Eye (tissue), 1 donor: ENCODE data around the gene ZNF649.

Experiments used
- DNase-seq: peaks from one replicate; pipeline ENCODE4 v3.0.0-alpha.2; 2015

The ZNF649 gene

DNA sequence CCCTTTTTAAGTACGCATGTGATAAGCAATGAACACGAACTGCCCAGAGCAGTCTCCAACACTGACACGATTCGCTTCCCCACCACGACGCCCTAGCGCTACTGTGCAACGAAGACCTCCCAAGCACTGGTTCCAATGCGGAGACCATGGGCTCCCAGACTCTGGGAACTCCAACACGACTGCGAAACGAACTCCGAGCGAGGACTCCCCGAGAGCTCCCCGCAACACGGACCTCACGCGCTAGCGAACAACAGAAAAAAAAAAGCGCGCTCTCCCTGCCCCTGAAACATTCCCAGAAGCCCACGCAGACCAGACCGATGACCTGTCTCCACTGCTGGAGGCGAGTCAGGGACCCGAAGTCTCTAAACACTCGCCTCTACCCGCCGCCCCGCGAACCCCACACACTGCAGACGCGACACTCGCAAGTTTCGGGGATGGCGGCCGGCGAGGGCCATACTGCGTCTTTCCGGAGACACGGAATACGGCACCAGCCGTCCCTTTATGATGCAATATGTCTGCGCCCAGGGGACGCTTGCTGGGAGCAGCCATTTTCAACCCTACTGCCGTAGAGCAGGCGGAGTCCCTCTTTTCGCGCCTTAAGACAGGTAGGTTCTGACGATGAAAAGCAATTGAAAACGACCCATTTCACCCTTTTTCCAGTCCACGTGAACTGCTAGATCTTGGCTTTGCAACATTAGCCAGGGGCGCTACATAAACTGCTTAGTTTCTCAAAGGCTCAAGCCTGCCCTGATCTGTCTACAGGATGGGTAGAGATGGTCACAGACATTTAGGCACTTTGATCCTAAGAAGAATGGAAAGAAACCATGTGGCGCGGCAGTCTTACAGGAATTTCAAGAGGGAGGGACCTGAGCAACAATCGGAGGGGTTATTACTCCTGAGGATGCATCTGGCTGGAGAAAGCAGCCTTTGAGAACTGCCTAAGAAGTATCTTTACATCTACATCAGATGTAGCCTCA is 17.0 kb downstream of the ZNF649 start, which contains the start of gene ZNF577:
ZNF577 (minus strand) TSS at position 430 of the 977 bp plus-strand sequence. CDS start 7,569 bp downstream, outside the sequence.
- DNase-seq: peak; percentile 97

DNA sequence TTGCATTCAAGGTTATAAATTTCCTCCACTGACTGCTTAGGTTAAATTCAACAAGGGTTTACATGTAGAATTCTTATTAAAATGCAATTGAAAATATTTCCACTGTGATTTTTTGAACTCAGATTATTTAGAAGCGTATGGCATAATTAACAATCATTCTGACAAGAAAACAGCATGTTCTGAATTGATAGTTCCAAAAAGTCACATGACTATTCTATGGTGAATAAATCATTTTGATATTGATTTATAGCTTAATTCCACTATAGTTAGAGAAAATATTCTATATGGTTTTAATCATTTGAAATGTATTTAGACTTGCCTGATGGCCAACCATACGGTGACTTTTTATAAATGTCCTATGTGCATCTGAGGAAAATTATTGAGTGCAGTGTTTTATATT is 20.1 kb downstream of the ZNF649 start:
- no peak for DNase-seq

DNA sequence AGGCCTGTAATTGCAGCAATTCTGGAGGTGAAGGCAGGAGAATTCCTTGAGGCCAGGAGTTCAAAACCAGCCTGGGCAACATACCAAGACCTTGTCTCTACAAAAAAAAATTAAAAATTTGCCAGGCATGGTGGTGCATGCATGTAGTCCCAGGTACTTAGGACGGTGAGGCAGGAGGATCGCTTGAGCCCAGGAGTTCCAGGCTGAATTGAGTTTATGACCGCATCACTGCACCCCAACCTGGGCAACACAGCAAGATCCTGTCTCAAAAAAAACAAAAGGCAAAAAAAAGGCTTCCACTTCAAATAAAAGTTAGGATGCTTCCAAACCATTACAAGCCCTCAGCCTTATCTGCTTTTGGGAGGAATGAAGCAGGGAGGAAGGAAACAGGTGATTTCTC is 22.3 kb downstream of the ZNF649 start:
- no peak for DNase-seq

DNA sequence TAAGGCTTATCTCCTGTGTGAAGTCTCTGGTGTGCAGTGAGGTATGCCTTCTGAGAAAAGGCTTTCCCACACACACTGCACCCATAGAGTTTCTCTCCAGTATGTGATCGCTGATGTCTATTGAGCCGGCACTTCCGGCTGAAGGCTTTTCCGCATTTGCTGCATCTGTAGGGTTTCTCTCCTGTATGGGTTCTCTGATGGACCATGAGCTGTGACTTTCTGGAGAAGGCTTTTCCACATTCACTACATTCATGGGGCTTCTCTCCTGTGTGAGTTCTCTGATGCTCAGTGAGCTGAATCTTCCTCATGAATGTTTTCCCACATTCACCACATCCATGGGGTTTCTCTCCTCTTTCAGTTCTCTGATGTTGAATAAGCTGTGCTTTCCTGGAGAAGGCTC is 31.7 kb downstream of the ZNF649 start:
- no peak for DNase-seq

DNA sequence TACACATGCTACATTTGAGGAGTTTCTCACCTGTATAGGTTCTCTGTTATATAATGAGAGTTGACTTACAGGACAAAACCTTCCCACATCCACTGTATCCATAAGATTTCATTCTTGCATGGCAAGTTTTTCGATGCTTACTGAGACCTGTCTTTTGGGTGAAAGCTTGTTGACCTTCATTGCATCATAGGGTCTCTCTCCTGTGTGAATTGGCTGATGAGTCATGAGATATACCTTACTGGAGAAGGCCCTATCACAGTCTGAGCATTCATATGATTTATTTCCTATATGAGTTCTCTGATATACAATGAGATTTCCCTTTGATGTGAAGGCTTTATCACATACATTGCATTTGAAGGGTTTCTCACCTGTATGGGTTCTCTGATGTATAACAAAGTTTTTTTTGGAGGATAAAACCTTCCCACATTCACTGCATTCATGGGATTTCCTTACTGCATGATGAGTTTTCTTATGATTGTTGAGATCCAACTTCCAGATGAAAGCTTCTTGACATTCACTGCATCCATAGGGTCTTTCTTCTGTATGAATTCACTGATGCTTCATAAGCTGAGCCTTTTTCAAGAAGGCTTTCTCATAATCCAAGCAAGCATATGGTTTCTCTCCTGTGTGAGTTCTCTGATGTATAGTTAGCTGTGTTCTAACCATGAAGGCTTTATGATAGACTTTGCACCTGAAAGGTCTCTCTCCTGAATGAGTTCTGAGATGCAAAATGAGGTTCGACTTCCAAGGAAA is 42.8 kb downstream of the ZNF649 start:
- no peak for DNase-seq
